ENCODE data around the gene WDR27.
"Not testable (repeated sequence)": the region's sequence is repeated elsewhere in the genome, so short reads cannot be mapped to it uniquely, and the experiment has no call there.

The WDR27 gene

GRCh38 chr6:169623343-169623742 is 78.5 kb downstream of the WDR27 start:
- in situ Hi-C loops (cut with MboI; ENCODE audit: low pct_unique_long_range_greater_than_20kb, low sequenced_read_pairs), result no loop called here
- DNase-seq, result no peak

GRCh38 chr6:169622618-169623017 is 79.2 kb downstream of the WDR27 start:
- in situ Hi-C loops (cut with MboI; ENCODE audit: low pct_unique_long_range_greater_than_20kb, low sequenced_read_pairs), result no loop called here
- no peak for DNase-seq

GRCh38 chr6:169621311-169621710 is 80.5 kb downstream of the WDR27 start:
- DNase-seq, result no peak
- in situ Hi-C loops (cut with MboI; ENCODE audit: low pct_unique_long_range_greater_than_20kb, low sequenced_read_pairs), result no loop called here

GRCh38 chr6:169620171-169621130 is 81.4 kb downstream of the WDR27 start:
- DNase-seq, result no peak
- in situ Hi-C loops (cut with MboI; ENCODE audit: low pct_unique_long_range_greater_than_20kb, low sequenced_read_pairs), result no loop called here

GRCh38 chr6:169619650-169620049 is 82.2 kb downstream of the WDR27 start:
- in situ Hi-C loops (cut with MboI; ENCODE audit: low pct_unique_long_range_greater_than_20kb, low sequenced_read_pairs), result no loop called here
- DNase-seq, result no peak

GRCh38 chr6:169618526-169619490 is 83.0 kb downstream of the WDR27 start:
- no peak for DNase-seq
- in situ Hi-C loops (cut with MboI; ENCODE audit: low pct_unique_long_range_greater_than_20kb, low sequenced_read_pairs), result no loop called here

- DNase-seq, result no peak
- in situ Hi-C loops (cut with MboI; ENCODE audit: low pct_unique_long_range_greater_than_20kb, low sequenced_read_pairs), result no loop called here
Observed at GRCh38 chr6:169617562-169617961, 84.3 kb downstream of the WDR27 start.

- in situ Hi-C loops (cut with MboI; ENCODE audit: low pct_unique_long_range_greater_than_20kb, low sequenced_read_pairs); DNase-seq: not testable (repeated sequence)
Observed at GRCh38 chr6:169608609-169609008, 93.2 kb downstream of the WDR27 start.

GRCh38 chr6:169604076-169604475 is 97.8 kb downstream of the WDR27 start:
- no peak for DNase-seq
- in situ Hi-C loops (cut with MboI; ENCODE audit: low pct_unique_long_range_greater_than_20kb, low sequenced_read_pairs), result no loop called here

- in situ Hi-C loops (cut with MboI; ENCODE audit: low pct_unique_long_range_greater_than_20kb, low sequenced_read_pairs); DNase-seq: not testable (repeated sequence)
Observed at GRCh38 chr6:169601129-169601528, 100.7 kb downstream of the WDR27 start.

GRCh38 chr6:169592558-169592957 is 109.3 kb downstream of the WDR27 start:
- in situ Hi-C loops (cut with MboI; ENCODE audit: low pct_unique_long_range_greater_than_20kb, low sequenced_read_pairs), result no loop called here
- no peak for DNase-seq

- no peak for DNase-seq
- in situ Hi-C loops (cut with MboI; ENCODE audit: low pct_unique_long_range_greater_than_20kb, low sequenced_read_pairs), result no loop called here
Observed at GRCh38 chr6:169591616-169592015, 110.2 kb downstream of the WDR27 start.

- in situ Hi-C loops (cut with MboI; ENCODE audit: low pct_unique_long_range_greater_than_20kb, low sequenced_read_pairs), result no loop called here
- DNase-seq, result no peak
Observed at GRCh38 chr6:169590376-169590939, 111.4 kb downstream of the WDR27 start.

- DNase-seq, result peak; percentile 69
- in situ Hi-C loops (cut with MboI; ENCODE audit: low pct_unique_long_range_greater_than_20kb, low sequenced_read_pairs), result no loop called here
Observed at GRCh38 chr6:169589699-169590257, 112.1 kb downstream of the WDR27 start.

- in situ Hi-C loops (cut with MboI; ENCODE audit: low pct_unique_long_range_greater_than_20kb, low sequenced_read_pairs), result no loop called here
- peak; percentile 28 for DNase-seq
Observed at GRCh38 chr6:169589293-169589692, 112.5 kb downstream of the WDR27 start.

- in situ Hi-C loops (cut with MboI; ENCODE audit: low pct_unique_long_range_greater_than_20kb, low sequenced_read_pairs), result no loop called here
Observed at GRCh38 chr6:169587975-169588374, 113.9 kb downstream of the WDR27 start.

GRCh38 chr6:169583886-169584541 is 117.8 kb downstream of the WDR27 start:
- in situ Hi-C loops (cut with MboI; ENCODE audit: low pct_unique_long_range_greater_than_20kb, low sequenced_read_pairs), result no loop called here
- peak; percentile 14 for DNase-seq

More at GRCh38 chr6:169587975-169588374, 113.9 kb downstream of the WDR27 start:
- no peak for DNase-seq

GRCh38 chr6:169579407-169580111 is 122.3 kb downstream of the WDR27 start:
- no peak for DNase-seq
- in situ Hi-C loops (cut with MboI; ENCODE audit: low pct_unique_long_range_greater_than_20kb, low sequenced_read_pairs), result no loop called here
